HEK293T (cell line): ENCODE measurements around the gene FILIP1.

Source experiments
- BHLHE40 ChIP-seq: fragments of 450-650 bp; IDR thresholded peaks from 2 replicates; pipeline ENCODE4 v1.6.1; 2016; ENCODE audit warnings: mild to moderate bottlenecking, moderate library complexity, borderline replicate concordance
- FOXA1 ChIP-seq: fragments of 450-650 bp; IDR thresholded peaks from 2 replicates; pipeline ENCODE4 v1.6.1; 2016; ENCODE audit warnings: mild to moderate bottlenecking
- FOXM1 ChIP-seq: fragments of 450-650 bp; IDR thresholded peaks from 2 replicates; pipeline ENCODE4 v1.6.1; 2017; ENCODE audit warnings: mild to moderate bottlenecking, borderline replicate concordance
- SP1 ChIP-seq: fragments of 450-650 bp; IDR thresholded peaks from 2 replicates; pipeline ENCODE4 v1.6.1; 2017
- SUZ12 ChIP-seq: fragments of 450-650 bp; IDR thresholded peaks from 2 replicates; pipeline ENCODE4 v1.6.1; 2016; ENCODE audit warnings: mild to moderate bottlenecking

- TF ChIP-seq SUZ12, result no peak
- no peak for TF ChIP-seq FOXM1
- TF ChIP-seq BHLHE40, result no peak
- TF ChIP-seq SP1, result no peak
- TF ChIP-seq FOXA1, result no peak
Measured at GRCh38 chr6:75412969-75413662, 80.5 kb downstream of the FILIP1 start.
